HepG2 (cell line): ENCODE results near the gene RER1.

Source experiments
- CHD4 ChIP-seq: fragments of 200-600 bp; sonication (generic); IDR thresholded peaks from 2 replicates; pipeline ENCODE4 v1.7.0; 2017; ENCODE audit warnings: mild to moderate bottlenecking, low read length, borderline replicate concordance
- CTCF ChIP-seq: sonication (generic); formaldehyde crosslinking; IDR thresholded peaks from 2 replicates; pipeline ENCODE4 v1.5.0; 2020; ENCODE audit warnings: mild to moderate bottlenecking, missing genetic modification reagents, moderate library complexity
- ELF1 ChIP-seq: sonication (generic); formaldehyde crosslinking; IDR thresholded peaks from 2 replicates; pipeline ENCODE4 v1.4.0; 2020; ENCODE audit warnings: missing genetic modification reagents
- FOXP4 ChIP-seq: sonication (generic); formaldehyde crosslinking; IDR thresholded peaks from 2 replicates; pipeline ENCODE4 v1.4.0; 2020; ENCODE audit warnings: missing genetic modification reagents
- MXD1 ChIP-seq: sonication (generic); formaldehyde crosslinking; IDR thresholded peaks from 2 replicates; pipeline ENCODE4 v1.4.0; 2020; ENCODE audit warnings: mild to moderate bottlenecking, missing genetic modification reagents
- PBX3 ChIP-seq: sonication (generic); formaldehyde crosslinking; IDR thresholded peaks from 2 replicates; pipeline ENCODE4 v1.8.1; 2023; ENCODE audit warnings: missing genetic modification reagents, inconsistent platforms, borderline replicate concordance
- POLR2A ChIP-seq, 2 experiments: IDR thresholded peaks; 2 replicates each; pipeline ENCODE4 v1.6.1; 2011; ENCODE audit warnings: low read depth in 2 of 2, low read length in 2 of 2, mild to moderate bottlenecking in 1 of 2, moderate library complexity in 1 of 2; ENCODE audit not compliant: insufficient read depth in 1 of 2
- PRDM10 ChIP-seq: sonication (generic); formaldehyde crosslinking; IDR thresholded peaks from 2 replicates; pipeline ENCODE4 v1.4.0; 2020; ENCODE audit warnings: low read depth, missing genetic modification reagents
- RFX5 ChIP-seq: IDR thresholded peaks from 2 replicates; pipeline ENCODE4 v1.6.1; 2011; ENCODE audit warnings: low read depth, low read length, improper control_type of control experiment
- RNF2 ChIP-seq: fragments of 450-650 bp; conservative IDR thresholded peaks from 2 replicates; pipeline ENCODE4 v1.6.1; 2016; ENCODE audit warnings: low read depth
- SMC3 ChIP-seq: IDR thresholded peaks from 2 replicates; pipeline ENCODE4 v1.6.1; 2011; ENCODE audit warnings: low read length, improper control_type of control experiment
- TRIM24 ChIP-seq: sonication (generic); formaldehyde crosslinking; IDR thresholded peaks from 2 replicates; pipeline ENCODE4 v1.8.0; 2022; ENCODE audit warnings: mild to moderate bottlenecking, missing genetic modification reagents
- ZNF34 ChIP-seq: sonication (generic); formaldehyde crosslinking; IDR thresholded peaks from 2 replicates; pipeline ENCODE4 v1.4.0; 2020; ENCODE audit warnings: mild to moderate bottlenecking, missing genetic modification reagents, borderline replicate concordance

- TF ChIP-seq MXD1 (CRISPR knock-in tag), result no peak
- TF ChIP-seq ELF1 (CRISPR knock-in tag), result no peak
- no peak for TF ChIP-seq RFX5
- no peak for TF ChIP-seq POLR2A (IDR thresholded peaks at IDR 0.05; ENCODE audit: insufficient read depth in 1 of 2, low read depth in 2 of 2, low read length in 2 of 2)
- no peak for TF ChIP-seq PBX3
- no peak for TF ChIP-seq PRDM10 (CRISPR knock-in tag)
- TF ChIP-seq RNF2, result no peak
- TF ChIP-seq SMC3, result no peak
- TF ChIP-seq CTCF (CRISPR knock-in tag), result no peak
- TF ChIP-seq ZNF34 (CRISPR knock-in tag), result no peak
- TF ChIP-seq FOXP4 (CRISPR knock-in tag), result no peak
- no peak for TF ChIP-seq CHD4
- TF ChIP-seq TRIM24 (CRISPR knock-in tag), result no peak
Observed at GRCh38 chr1:2407991-2408275, 16.3 kb downstream of the RER1 start.
